ENCODE data around the gene ABHD2.

Gene ABHD2

DNA sequence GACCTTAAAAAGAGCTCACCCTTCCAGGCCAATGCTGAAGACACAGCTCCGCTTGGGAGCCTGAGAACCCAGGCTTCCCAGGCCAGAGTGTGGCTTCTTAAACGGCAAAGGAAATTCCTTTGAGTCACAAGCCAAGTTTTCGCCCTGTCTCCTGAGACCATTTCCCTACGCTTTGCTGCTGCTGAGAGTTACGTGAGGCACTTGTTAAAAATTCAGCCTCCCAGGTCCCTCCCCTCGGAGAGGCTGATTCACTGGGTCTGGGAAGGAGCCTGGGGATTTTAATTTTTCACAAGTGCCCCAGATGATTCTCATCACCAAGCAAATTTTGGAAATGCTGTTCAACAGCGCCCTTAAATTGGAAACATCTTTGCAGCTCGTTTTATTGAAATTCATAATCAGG lies 107.6 kb downstream of the ABHD2 start:
- Mint-ChIP-seq H3K27me3 (no peaks in the 10 kb centered on the region), H3K9me3 (no peaks in the 10 kb centered on the region), H3K4me1 (ENCODE audit: low read depth) (peaks cover 5% of the 10 kb centered on the region), H3K4me3 (no peak overlapping the region), H3K36me3 (ENCODE audit: low read depth) (peaks cover 91% of the 10 kb centered on the region), H3K27ac (no peak overlapping the region)
- intact Hi-C loops (cut with micrococcal nuclease): no loop called here

- Mint-ChIP-seq H3K4me1 (ENCODE audit: low read depth) (peaks cover 5% of the 10 kb centered on the region), H3K9me3 (no peaks in the 10 kb centered on the region), H3K4me3 (no peak overlapping the region), H3K27ac (no peak overlapping the region), H3K36me3 (ENCODE audit: low read depth) (peaks cover 91% of the 10 kb centered on the region), H3K27me3 (no peaks in the 10 kb centered on the region)
- intact Hi-C loops (cut with micrococcal nuclease): no loop called here
Measured at GRCh38 chr15:89196241-89196640, 108.0 kb downstream of the ABHD2 start.

DNA sequence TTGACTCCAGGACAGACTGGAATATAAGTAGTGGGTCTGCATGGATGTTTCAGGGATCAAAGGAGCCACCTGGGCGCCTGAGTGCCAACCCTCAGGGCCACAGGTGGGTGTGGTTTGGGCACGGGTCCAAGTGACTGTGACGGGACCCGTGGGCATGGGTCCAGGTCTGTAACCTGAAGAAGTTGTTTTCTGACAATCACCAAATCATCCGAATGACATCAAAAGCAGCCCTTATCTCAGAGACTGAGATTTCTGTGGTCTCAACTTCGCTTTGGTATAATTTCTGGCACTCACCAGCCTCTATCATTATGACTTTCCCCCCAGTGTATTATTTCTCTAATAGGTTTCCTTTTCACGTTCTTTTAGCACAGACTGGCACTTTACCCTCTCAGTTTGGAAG lies 108.7 kb downstream of the ABHD2 start:
- H3K36me3 Mint-ChIP-seq (ENCODE audit: low read depth): peaks cover 90% of the 10 kb centered on the region

DNA sequence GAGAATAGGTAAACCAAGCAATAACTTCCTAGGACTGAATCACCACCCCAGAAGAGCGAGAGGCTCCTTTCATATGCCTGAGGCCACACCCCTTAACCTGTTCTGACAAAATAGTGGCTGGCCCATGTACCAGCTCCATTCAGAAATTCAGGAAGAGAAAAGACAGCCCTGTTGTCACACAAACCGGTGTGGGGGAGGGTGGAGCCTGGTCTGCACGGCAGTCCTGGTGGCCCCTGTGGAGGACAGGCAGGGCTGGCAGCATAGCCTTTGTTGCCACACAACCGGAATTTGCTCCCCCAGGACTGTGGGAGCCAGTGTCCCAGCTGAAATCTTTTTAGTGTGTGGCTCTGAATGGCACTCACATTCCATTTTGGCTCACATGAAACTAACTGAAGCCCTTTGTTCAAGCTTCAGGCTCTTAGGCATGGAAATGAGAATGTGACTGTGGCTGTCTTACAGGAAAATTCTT lies 109.3 kb downstream of the ABHD2 start:
- Mint-ChIP-seq H3K27ac (no peak overlapping the region), H3K36me3 (ENCODE audit: low read depth) (peaks cover 84% of the 10 kb centered on the region), H3K4me1 (ENCODE audit: low read depth) (peaks cover 5% of the 10 kb centered on the region), H3K9me3 (no peaks in the 10 kb centered on the region), H3K4me3 (no peak overlapping the region), H3K27me3 (no peaks in the 10 kb centered on the region)
- intact Hi-C loops (cut with micrococcal nuclease): no loop called here

More for the DNA sequence above, 108.7 kb downstream of the ABHD2 start:
- no peak overlapping the region for H3K27ac Mint-ChIP-seq
- H3K4me3 Mint-ChIP-seq: no peak overlapping the region
- peaks cover 5% of the 10 kb centered on the region for H3K4me1 Mint-ChIP-seq (ENCODE audit: low read depth)
- no peaks in the 10 kb centered on the region for H3K27me3 Mint-ChIP-seq
- intact Hi-C loops (cut with micrococcal nuclease): no loop called here
- no peaks in the 10 kb centered on the region for H3K9me3 Mint-ChIP-seq

- Mint-ChIP-seq H3K9me3 (no peaks in the 10 kb centered on the region), H3K27me3 (no peaks in the 10 kb centered on the region), H3K4me1 (ENCODE audit: low read depth) (peaks cover 5% of the 10 kb centered on the region), H3K36me3 (ENCODE audit: low read depth) (peaks cover 78% of the 10 kb centered on the region), H3K27ac (no peak overlapping the region), H3K4me3 (no peak overlapping the region)
- intact Hi-C loops (cut with micrococcal nuclease): no loop called here
Measured at GRCh38 chr15:89198196-89198595, 109.9 kb downstream of the ABHD2 start.

- intact Hi-C loops (cut with micrococcal nuclease): no loop called here
- H3K27me3 Mint-ChIP-seq: no peaks in the 10 kb centered on the region
Measured at GRCh38 chr15:89198934-89199333, 110.7 kb downstream of the ABHD2 start.

DNA sequence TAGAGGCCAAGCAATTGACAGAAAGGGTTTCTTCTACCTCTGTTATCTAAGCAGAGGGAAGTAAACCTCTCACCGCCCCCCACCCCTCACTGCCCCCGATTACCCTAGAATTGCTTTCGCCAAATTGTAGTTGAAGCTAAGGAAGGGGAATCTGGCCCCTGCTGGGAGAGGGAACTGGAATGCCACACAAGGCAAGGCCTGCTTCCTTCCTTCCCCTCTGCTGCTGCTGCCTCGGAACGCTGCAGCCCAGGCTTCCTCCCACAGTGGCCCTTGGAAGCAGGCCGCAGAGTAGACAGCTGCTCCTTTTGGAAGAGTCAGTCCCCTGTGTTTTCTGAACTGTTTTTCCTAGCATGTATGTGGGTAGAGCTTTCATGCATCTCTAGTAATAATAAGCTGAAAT lies 111.5 kb downstream of the ABHD2 start:
- Mint-ChIP-seq H3K4me1 (ENCODE audit: low read depth) (peaks cover 11% of the 10 kb centered on the region), H3K9me3 (no peaks in the 10 kb centered on the region), H3K27ac (no peak overlapping the region), H3K27me3 (no peaks in the 10 kb centered on the region), H3K4me3 (no peak overlapping the region), H3K36me3 (ENCODE audit: low read depth) (peaks cover 63% of the 10 kb centered on the region)
- intact Hi-C loops (cut with micrococcal nuclease): no loop called here

More at GRCh38 chr15:89198934-89199333, 110.7 kb downstream of the ABHD2 start:
- peaks cover 70% of the 10 kb centered on the region for H3K36me3 Mint-ChIP-seq (ENCODE audit: low read depth)
- no peak overlapping the region for H3K4me3 Mint-ChIP-seq
- H3K9me3 Mint-ChIP-seq: no peaks in the 10 kb centered on the region
- peaks cover 10% of the 10 kb centered on the region for H3K4me1 Mint-ChIP-seq (ENCODE audit: low read depth)
- H3K27ac Mint-ChIP-seq: no peak overlapping the region

DNA sequence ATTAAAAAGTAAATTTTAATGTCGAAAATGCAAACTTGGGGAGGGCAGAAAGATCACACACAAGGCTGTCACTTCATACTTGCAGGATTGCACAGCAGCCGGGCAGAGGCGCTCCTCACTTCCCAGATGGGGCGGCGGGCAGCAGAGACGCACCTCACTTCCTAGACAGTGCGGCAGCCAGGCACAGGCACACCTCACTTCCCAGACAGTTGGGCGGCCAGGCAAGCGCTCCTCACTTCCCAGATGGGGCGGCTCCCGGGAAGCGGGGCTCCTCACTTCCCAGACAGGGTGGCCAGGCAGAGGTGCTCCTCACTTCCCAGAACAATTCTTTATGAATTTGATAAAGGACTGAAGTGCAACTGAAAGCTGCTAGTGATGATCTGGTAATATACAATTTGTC lies 111.9 kb downstream of the ABHD2 start:
- H3K4me1 Mint-ChIP-seq (ENCODE audit: low read depth): peaks cover 11% of the 10 kb centered on the region
- H3K9me3 Mint-ChIP-seq: no peaks in the 10 kb centered on the region
- intact Hi-C loops (cut with micrococcal nuclease): no loop called here
- no peaks in the 10 kb centered on the region for H3K27me3 Mint-ChIP-seq
- H3K27ac Mint-ChIP-seq: no peak overlapping the region
- H3K36me3 Mint-ChIP-seq (ENCODE audit: low read depth): peaks cover 59% of the 10 kb centered on the region
- H3K4me3 Mint-ChIP-seq: no peak overlapping the region

DNA sequence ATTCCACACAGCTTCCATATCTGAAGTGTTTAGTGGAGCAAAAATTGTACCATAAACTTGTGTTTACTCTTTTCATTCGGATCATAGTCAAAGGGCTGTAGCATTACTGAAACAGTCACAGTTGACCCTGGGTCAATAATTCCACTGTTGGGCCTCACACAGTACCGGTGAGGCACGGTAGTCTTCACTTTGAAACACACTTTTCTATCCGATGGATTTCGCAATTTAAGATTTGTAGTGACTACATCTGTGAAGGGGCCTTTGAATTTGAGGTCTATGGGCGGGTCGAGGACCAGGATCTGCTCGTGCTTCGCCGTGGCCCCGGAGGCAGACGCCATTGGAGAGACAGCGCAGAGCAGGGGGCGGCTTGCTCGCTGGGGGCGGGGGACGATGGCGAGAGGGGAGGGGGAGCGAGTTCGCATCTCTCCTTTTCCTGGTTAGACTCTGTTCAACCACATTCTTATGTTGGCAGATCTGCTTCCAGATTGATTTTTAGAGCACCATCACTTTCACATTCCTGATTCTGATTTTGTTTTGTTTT lies 113.3 kb downstream of the ABHD2 start:
- intact Hi-C loops (cut with micrococcal nuclease): no loop called here
- no peaks in the 10 kb centered on the region for H3K27me3 Mint-ChIP-seq
- H3K36me3 Mint-ChIP-seq (ENCODE audit: low read depth): peaks cover 45% of the 10 kb centered on the region
- peaks cover 11% of the 10 kb centered on the region for H3K4me1 Mint-ChIP-seq (ENCODE audit: low read depth)
- no peak overlapping the region for H3K27ac Mint-ChIP-seq
- no peaks in the 10 kb centered on the region for H3K9me3 Mint-ChIP-seq
- H3K4me3 Mint-ChIP-seq: no peak overlapping the region

GRCh38 chr15:89203705-89204273 lies 115.5 kb downstream of the ABHD2 start:
- no peak overlapping the region for H3K4me3 Mint-ChIP-seq
- no peaks in the 10 kb centered on the region for H3K9me3 Mint-ChIP-seq
- peaks cover 2% of the 10 kb centered on the region for H3K27me3 Mint-ChIP-seq
- H3K36me3 Mint-ChIP-seq (ENCODE audit: low read depth): peaks cover 27% of the 10 kb centered on the region
- no peak overlapping the region for H3K27ac Mint-ChIP-seq
- H3K4me1 Mint-ChIP-seq (ENCODE audit: low read depth): peaks cover 17% of the 10 kb centered on the region
- intact Hi-C loops (cut with micrococcal nuclease): no loop called here

DNA sequence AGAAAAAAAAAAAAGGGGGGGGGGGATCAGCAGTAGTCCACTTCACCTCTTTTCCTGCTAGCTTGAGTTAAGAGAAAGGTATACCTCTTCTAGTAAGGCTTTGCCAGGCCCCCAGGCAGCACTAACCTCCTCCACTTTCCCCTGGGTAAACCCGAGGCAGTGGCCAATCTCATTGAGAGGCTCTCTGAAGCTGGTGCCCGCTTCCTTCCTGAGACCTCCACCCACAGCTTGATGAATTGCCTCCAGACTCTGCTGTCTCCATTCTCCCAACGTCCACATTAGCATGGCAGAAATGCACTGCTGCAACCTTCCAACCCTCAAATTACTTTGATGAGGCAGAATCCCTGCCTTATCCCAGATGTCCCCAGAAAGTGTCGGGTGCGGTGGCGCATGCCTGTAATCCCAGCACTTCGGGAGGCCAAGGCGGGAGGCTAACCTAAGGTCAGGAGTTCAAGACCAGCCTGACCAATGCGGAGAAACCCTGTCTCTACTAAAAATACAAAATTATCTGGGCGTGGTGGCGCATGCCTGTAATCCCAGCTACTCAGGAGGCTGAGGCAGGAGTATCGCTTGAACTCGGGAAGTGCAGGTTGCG lies 117.8 kb downstream of the ABHD2 start:
- no peaks in the 10 kb centered on the region for H3K9me3 Mint-ChIP-seq
- intact Hi-C loops (cut with micrococcal nuclease): loop anchor here (5.0 kb wide), 2 partner anchors 96 to 151 kb away; no protein-coding TSS in a partner anchor

GRCh38 chr15:89206908-89207331 lies 118.7 kb downstream of the ABHD2 start:
- intact Hi-C loops (cut with micrococcal nuclease): loop anchor here (5.0 kb wide), 2 partner anchors 95 to 150 kb away; no protein-coding TSS in a partner anchor
- peaks cover 13% of the 10 kb centered on the region for H3K4me1 Mint-ChIP-seq (ENCODE audit: low read depth)
- H3K27me3 Mint-ChIP-seq: peaks cover 2% of the 10 kb centered on the region
- H3K9me3 Mint-ChIP-seq: no peaks in the 10 kb centered on the region
- no peak overlapping the region for H3K27ac Mint-ChIP-seq
- no peaks in the 10 kb centered on the region for H3K36me3 Mint-ChIP-seq (ENCODE audit: low read depth)
- no peak overlapping the region for H3K4me3 Mint-ChIP-seq

More for the DNA sequence above, 117.8 kb downstream of the ABHD2 start:
- Mint-ChIP-seq H3K36me3 (ENCODE audit: low read depth) (peaks cover 8% of the 10 kb centered on the region), H3K27ac (no peak overlapping the region), H3K4me3 (no peak overlapping the region), H3K4me1 (ENCODE audit: low read depth) (peaks cover 13% of the 10 kb centered on the region), H3K27me3 (peaks cover 2% of the 10 kb centered on the region)

- no peaks in the 10 kb centered on the region for H3K9me3 Mint-ChIP-seq
- H3K36me3 Mint-ChIP-seq (ENCODE audit: low read depth): no peaks in the 10 kb centered on the region
- H3K27ac Mint-ChIP-seq: no peak overlapping the region
- no peak overlapping the region for H3K4me3 Mint-ChIP-seq
- H3K27me3 Mint-ChIP-seq: peaks cover 2% of the 10 kb centered on the region
- peaks cover 13% of the 10 kb centered on the region for H3K4me1 Mint-ChIP-seq (ENCODE audit: low read depth)
- intact Hi-C loops (cut with micrococcal nuclease): loop anchor here (5.0 kb wide), 2 partner anchors 94 to 149 kb away; no protein-coding TSS in a partner anchor
Measured at GRCh38 chr15:89208256-89208655, 120.0 kb downstream of the ABHD2 start.

DNA sequence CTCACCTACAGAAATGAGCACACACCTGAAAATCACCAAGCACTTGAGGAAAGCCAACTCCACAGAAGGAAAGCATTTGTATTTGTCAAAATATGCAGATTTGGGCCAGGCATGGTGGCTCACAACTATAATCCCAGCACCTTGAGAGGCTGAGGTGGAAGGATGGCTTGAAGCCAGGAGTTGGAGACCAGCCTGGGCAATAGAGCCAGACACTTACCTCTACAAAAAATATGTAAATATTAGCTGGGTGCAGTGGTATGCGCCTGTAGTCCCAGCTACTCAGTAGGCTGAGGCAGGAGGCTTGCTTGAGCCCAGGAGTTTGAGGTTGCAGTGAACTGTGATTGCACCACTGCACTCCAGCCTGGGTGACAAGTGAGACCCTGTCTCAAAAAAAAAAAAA lies 120.8 kb downstream of the ABHD2 start:
- H3K4me3 Mint-ChIP-seq: no peak overlapping the region
- no peaks in the 10 kb centered on the region for H3K36me3 Mint-ChIP-seq (ENCODE audit: low read depth)
- no peak overlapping the region for H3K27ac Mint-ChIP-seq
- no peaks in the 10 kb centered on the region for H3K9me3 Mint-ChIP-seq
- peaks cover 6% of the 10 kb centered on the region for H3K4me1 Mint-ChIP-seq (ENCODE audit: low read depth)
- intact Hi-C loops (cut with micrococcal nuclease): loop anchor here (5.0 kb wide), 2 partner anchors 93 to 148 kb away; no protein-coding TSS in a partner anchor
- H3K27me3 Mint-ChIP-seq: peaks cover 2% of the 10 kb centered on the region
